Testis (tissue), 3 donors: ENCODE results near the gene HSF5. TPM values are rescaled to one million over a fixed set of nuclear protein-coding genes. Genes with fewer than 3 reads are reported as not detected.

Source experiments
- DNase-seq: peaks from one replicate; pipeline ENCODE4 v3.0.0-alpha.2; 2019
- H3K27ac ChIP-seq, 2 donors: fragments of 200-600 bp; sonication (generic); one replicate each; pipeline ENCODE4 v1.5.1; 2019
- H3K27me3 ChIP-seq: fragments of 200-600 bp; sonication (generic); one replicate; pipeline ENCODE4 v1.5.1; 2019
- H3K36me3 ChIP-seq: fragments of 200-600 bp; sonication (generic); one replicate; pipeline ENCODE4 v1.5.1; 2017; ENCODE audit warnings: low read depth; ENCODE audit errors: missing control alignments
- H3K4me1 ChIP-seq: fragments of 200-600 bp; sonication (generic); one replicate; pipeline ENCODE4 v1.5.1; 2019
- H3K4me3 ChIP-seq, 2 donors: fragments of 200-600 bp; sonication (generic); one replicate each; pipeline ENCODE4 v1.5.1; 2017 to 2019
- H3K9me3 ChIP-seq: fragments of 200-600 bp; sonication (generic); one replicate; pipeline ENCODE4 v1.5.1; 2017
- CTCF ChIP-seq, 3 experiments: fragments of 450-650 bp in 2 of 3; fragments of 200-600 bp in 1 of 3; sonication (generic) in 1 of 3; IDR thresholded peaks; one replicate each; pipeline ENCODE4 v1.5.1; 2016 to 2019; ENCODE audit warnings: antibody characterized with exemption in 3 of 3, mild to moderate bottlenecking in 2 of 3, moderate library complexity in 1 of 3
- POLR2A ChIP-seq: fragments of 450-650 bp; IDR thresholded peaks from one replicate; pipeline ENCODE4 v1.6.1; 2017; ENCODE audit warnings: antibody characterized with exemption, mild to moderate bottlenecking, moderate library complexity
- WGBS, 2 donors: methylation state at CpG; one replicate each; pipeline ENCODE4 v1.1.5; 2018; 5-methylcytosine and 5-hydroxymethylcytosine counted together
- intact Hi-C: fragments of 100-400 bp; cut with DNase I; formaldehyde crosslinking; loops from one replicate; pipeline ENCODE4 v1.15.1; 2023; ENCODE audit warnings: low total_unique reads
- polyA plus RNA-seq: library from polyadenylated mRNA; stranded (reverse); fragments of 350-450 nt; fragmentation: Illumina TruSeq; extraction: RNeasy Lipid Tissue Mini Kit (QIAGEN cat#74804); gene quantifications from one replicate; pipeline ENCODE4 v1.2.3, GENCODE V29; 2014; ENCODE audit warnings: low read depth, low replicate concordance; ENCODE audit not compliant: insufficient read depth
- total RNA-seq, 2 donors: library from RNA; depleted of rRNA; stranded (reverse); fragments of >200 nt; gene quantifications; one replicate each; pipeline ENCODE4 v1.2.3, GENCODE V29; 2016

The HSF5 gene
- total and polyA plus RNA-seq, 3 donors from 2014 or later, result 40.0 to 119 (median 57.8) TPM

- intact Hi-C loops, result no loop called here
- no peak for DNase-seq
- no peak overlapping the region for H3K4me3 ChIP-seq
- H3K9me3 ChIP-seq, result no peaks in the 10 kb centered on the region
- no peaks in the 10 kb centered on the region for H3K27me3 ChIP-seq
- no peaks in the 10 kb centered on the region for H3K4me1 ChIP-seq
- TF ChIP-seq POLR2A, result no peak
- no peak for TF ChIP-seq CTCF (IDR thresholded peaks at IDR 0.05)
- H3K36me3 ChIP-seq, result no peaks in the 10 kb centered on the region
- no peak overlapping the region for H3K27ac ChIP-seq
- 63 to 71% methylated on average over 1 of the region's 1 CpG for WGBS, 2 donors
Observed at GRCh38 chr17:58411408-58411894, 76.8 kb downstream of the HSF5 start.

GRCh38 chr17:58410714-58411407, 77.3 kb downstream of the HSF5 start:
- Histone ChIP-seq H3K27ac (no peak overlapping the region), H3K9me3 (no peaks in the 10 kb centered on the region), H3K4me1 (no peaks in the 10 kb centered on the region), H3K27me3 (no peaks in the 10 kb centered on the region), H3K36me3 (no peaks in the 10 kb centered on the region), H3K4me3 (no peak overlapping the region)
- DNase-seq, result no peak
- intact Hi-C loops, result no loop called here
- no peak for TF ChIP-seq POLR2A
- no peak for TF ChIP-seq CTCF (IDR thresholded peaks at IDR 0.05)

- H3K27ac ChIP-seq, result no peak overlapping the region
- DNase-seq, result no peak
- no peaks in the 10 kb centered on the region for H3K36me3 ChIP-seq
- intact Hi-C loops, result no loop called here
- no peaks in the 10 kb centered on the region for H3K27me3 ChIP-seq
- no peak for TF ChIP-seq CTCF (IDR thresholded peaks at IDR 0.05)
- no peak for TF ChIP-seq POLR2A
- WGBS, 2 donors, result 86 to 92% methylated on average over 5 of the region's 5 CpGs
- H3K9me3 ChIP-seq, result no peaks in the 10 kb centered on the region
- no peak overlapping the region for H3K4me3 ChIP-seq
- no peaks in the 10 kb centered on the region for H3K4me1 ChIP-seq
Observed at GRCh38 chr17:58409432-58409831, 78.8 kb downstream of the HSF5 start.

GRCh38 chr17:58403311-58403710, 84.9 kb downstream of the HSF5 start:
- no peak overlapping the region for H3K4me3 ChIP-seq
- H3K27ac ChIP-seq, result no peak overlapping the region
- no peaks in the 10 kb centered on the region for H3K4me1 ChIP-seq
- no peaks in the 10 kb centered on the region for H3K36me3 ChIP-seq
- H3K9me3 ChIP-seq, result no peaks in the 10 kb centered on the region
- WGBS, 2 donors, result 61 to 72% methylated on average over 6 of the region's 6 CpGs
- intact Hi-C loops, result no loop called here
- H3K27me3 ChIP-seq, result no peaks in the 10 kb centered on the region
- no peak for DNase-seq
- TF ChIP-seq POLR2A (no peak), CTCF (IDR thresholded peaks at IDR 0.05) (no peak)

- intact Hi-C loops, result no loop called here
- no peak for DNase-seq
- no peaks in the 10 kb centered on the region for H3K27me3 ChIP-seq
- no peak for TF ChIP-seq CTCF (IDR thresholded peaks at IDR 0.05)
- TF ChIP-seq POLR2A, result no peak
- H3K36me3 ChIP-seq, result no peaks in the 10 kb centered on the region
- WGBS, 2 donors, result 81 to 86% methylated on average over 1 of the region's 1 CpG
- no peak overlapping the region for H3K27ac ChIP-seq
- H3K9me3 ChIP-seq, result no peaks in the 10 kb centered on the region
- H3K4me3 ChIP-seq, result no peak overlapping the region
- H3K4me1 ChIP-seq, result no peaks in the 10 kb centered on the region
Observed at GRCh38 chr17:58402679-58403078, 85.5 kb downstream of the HSF5 start.
